HEK293 (cell line): Measurements from ENCODE around the gene VPS29.

Source experiments
- CTCF ChIP-seq: fragments of 450-650 bp; formaldehyde crosslinking; IDR thresholded peaks from 2 replicates; pipeline ENCODE4 v1.5.1; 2016; ENCODE audit warnings: missing biosample characterization, missing genetic modification characterization
- PRDM2 ChIP-seq: fragments of 450-650 bp; formaldehyde crosslinking; IDR thresholded peaks from 2 replicates; pipeline ENCODE4 v1.5.1; 2016; ENCODE audit warnings: missing biosample characterization, missing genetic modification characterization, borderline replicate concordance
- ZNF280C ChIP-seq: fragments of 450-650 bp; formaldehyde crosslinking; IDR thresholded peaks from 2 replicates; pipeline ENCODE4 v1.5.1; 2016; ENCODE audit warnings: missing biosample characterization, missing genetic modification characterization
- ZNF292 ChIP-seq: fragments of 450-650 bp; formaldehyde crosslinking; IDR thresholded peaks from 2 replicates; pipeline ENCODE4 v1.5.1; 2016; ENCODE audit warnings: low read depth, missing biosample characterization, missing genetic modification characterization, borderline replicate concordance
- ZNF48 ChIP-seq: fragments of 450-650 bp; formaldehyde crosslinking; IDR thresholded peaks from 2 replicates; pipeline ENCODE4 v1.5.1; 2016; ENCODE audit warnings: missing biosample characterization, missing genetic modification characterization

- no peak for TF ChIP-seq PRDM2
- TF ChIP-seq ZNF280C = no peak
- no peak for TF ChIP-seq CTCF
- no peak for TF ChIP-seq ZNF48 (tag by site-specific recombination)
- TF ChIP-seq ZNF292 = no peak
Measured at GRCh38 chr12:110465024-110465423, 36.9 kb downstream of the VPS29 start.
